C4-2B (cell line): Measurements from ENCODE around the gene C7orf33.

Source experiments
- H3K27ac ChIP-seq: fragments of 450-650 bp; 2 replicates; pipeline ENCODE4 v1.5.1; 2017
- CTCF ChIP-seq: fragments of 450-650 bp; conservative IDR thresholded peaks from 2 replicates; pipeline ENCODE4 v1.5.1; 2017; ENCODE audit warnings: mild to moderate bottlenecking
- ZFX ChIP-seq: fragments of 450-650 bp; IDR thresholded peaks from 2 replicates; pipeline ENCODE4 v1.6.1; 2017

Gene C7orf33

GRCh38 chr7:148598351-148598750 is 7.8 kb downstream of the C7orf33 start:
- H3K27ac ChIP-seq, result no peak overlapping the region
- no peak for TF ChIP-seq ZFX
- TF ChIP-seq CTCF, result no peak

- TF ChIP-seq CTCF, result no peak
- TF ChIP-seq ZFX, result no peak
- H3K27ac ChIP-seq, result no peak overlapping the region
These were observed 14.8 kb downstream of the C7orf33 start for GRCh38 chr7:148605350-148605749.

- no peak for TF ChIP-seq CTCF
- TF ChIP-seq ZFX, result no peak
- no peak overlapping the region for H3K27ac ChIP-seq
These were observed 16.6 kb downstream of the C7orf33 start for GRCh38 chr7:148607151-148607661.

DNA sequence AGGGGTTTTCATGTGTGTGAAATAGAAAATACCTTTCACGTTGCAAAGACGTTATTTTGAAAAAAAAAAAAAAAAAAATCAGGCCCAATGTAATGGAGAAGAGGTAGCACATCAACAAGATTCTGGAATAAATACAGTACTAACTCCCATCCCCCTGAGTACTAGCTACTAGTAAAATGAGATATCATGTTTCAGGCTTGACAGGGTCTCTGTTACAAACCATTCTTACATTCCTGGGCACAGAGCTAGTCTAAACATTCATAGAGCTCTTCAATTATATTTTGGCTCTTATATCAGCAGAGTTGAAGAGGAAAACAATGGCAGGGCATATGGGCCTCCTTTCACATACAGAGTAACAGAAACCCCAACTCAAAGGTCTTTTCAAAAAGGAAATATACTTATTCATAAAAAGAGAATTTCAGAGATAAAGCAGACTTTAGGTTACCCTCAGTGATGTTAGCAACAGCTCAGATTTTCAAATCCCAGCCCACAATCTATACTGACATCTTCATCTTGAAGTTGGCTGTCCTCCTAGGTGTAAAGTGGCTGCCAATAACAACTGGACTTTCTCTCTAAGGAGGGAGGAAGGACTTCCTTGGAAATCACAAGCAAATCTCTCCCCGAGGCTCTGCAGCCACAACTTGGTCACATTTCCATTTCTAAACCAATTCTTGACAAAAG is 18.6 kb downstream of the C7orf33 start:
- no peak overlapping the region for H3K27ac ChIP-seq
- no peak for TF ChIP-seq ZFX
- no peak for TF ChIP-seq CTCF

GRCh38 chr7:148611692-148612091 is 21.1 kb downstream of the C7orf33 start:
- TF ChIP-seq CTCF, result peak; percentile 33
- TF ChIP-seq ZFX, result no peak
- no peak overlapping the region for H3K27ac ChIP-seq

DNA sequence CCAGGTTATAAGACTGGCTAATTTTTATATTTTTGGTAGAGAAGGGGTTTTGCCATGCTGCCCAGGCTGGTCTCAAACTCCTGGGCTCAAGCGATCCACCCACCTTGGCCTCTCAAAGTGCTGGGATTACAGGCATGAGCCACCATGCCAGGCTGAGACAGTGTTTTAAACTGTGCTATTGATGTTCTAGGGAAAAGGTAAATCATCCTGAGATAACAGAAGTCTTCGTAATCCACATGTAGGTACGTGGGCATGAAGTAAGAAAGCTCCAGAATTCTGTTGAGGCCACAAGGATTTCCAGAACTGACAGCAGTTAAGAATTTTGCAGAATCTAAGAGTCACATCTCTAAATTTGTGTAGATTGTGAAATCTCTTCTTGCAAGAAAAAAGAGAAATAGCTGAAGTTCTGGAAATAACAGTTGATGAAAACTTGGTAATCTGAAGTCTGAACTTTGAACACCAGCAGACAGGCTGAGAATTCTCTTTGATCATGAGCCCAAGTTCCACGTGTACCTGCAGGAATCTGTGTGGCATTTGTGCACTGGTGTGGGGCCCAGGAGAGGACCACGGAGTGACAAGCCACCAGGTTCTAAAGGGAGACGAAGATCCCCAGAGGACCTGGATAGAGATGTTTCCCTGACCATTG is 24.6 kb downstream of the C7orf33 start:
- H3K27ac ChIP-seq, result no peak overlapping the region

More for the DNA sequence above, 24.6 kb downstream of the C7orf33 start:
- TF ChIP-seq CTCF (no peak), ZFX (no peak)
